K562 (cell line): ENCODE measurements around the gene CHRNG. TPM values are rescaled to one million over a fixed set of nuclear protein-coding genes. Genes with fewer than 3 reads are reported as not detected.

Source experiments
- ARID1B ChIP-seq: fragments of 450-650 bp; IDR thresholded peaks from 2 replicates; pipeline ENCODE4 v1.6.1; 2016; ENCODE audit warnings: antibody characterized with exemption, mild to moderate bottlenecking, inconsistent platforms
- ARID2 ChIP-seq: fragments of 450-650 bp; IDR thresholded peaks from 2 replicates; pipeline ENCODE4 v1.6.1; 2017; ENCODE audit warnings: antibody characterized with exemption, mild to moderate bottlenecking
- FOXP1 ChIP-seq: sonication (generic); formaldehyde crosslinking; IDR thresholded peaks from 2 replicates; pipeline ENCODE4 v1.8.0; 2022; ENCODE audit warnings: mild to moderate bottlenecking, missing genetic modification reagents
- SP2 ChIP-seq: IDR thresholded peaks from 2 replicates; pipeline ENCODE4 v1.6.1; 2011; ENCODE audit warnings: mild to moderate bottlenecking, low read depth, low read length, moderate library complexity; ENCODE audit not compliant: poor library complexity, severe bottlenecking; ENCODE audit errors: extremely low read depth
- TEAD4 ChIP-seq, 2 experiments: sonication (generic) in 1 of 2; formaldehyde crosslinking in 1 of 2; IDR thresholded peaks; 2 replicates each; pipeline versions ENCODE4 v1.6.1 to v1.8.0; 2012 to 2022; ENCODE audit warnings: borderline replicate concordance in 1 of 2, inconsistent platforms in 1 of 2, low read length in 1 of 2, mild to moderate bottlenecking in 1 of 2, missing genetic modification reagents in 1 of 2
- ZNF76 ChIP-seq: fragments of 250-450 bp; sonication (Bioruptor Pico); IDR thresholded peaks from 2 replicates; pipeline ENCODE4 v1.4.0; 2020; ENCODE audit warnings: mild to moderate bottlenecking, moderate library complexity, borderline replicate concordance
- polyA plus RNA-seq, 8 experiments: library from polyadenylated mRNA; depleted of rRNA in 4 of 8; stranded (reverse) in 5 of 8; unstranded in 3 of 8; fragments of >200 nt; fragmentation: Nextera tagmentation in 2 of 8; fragmentation: Illumina TruSeq in 1 of 8; extraction: Ambion mirVana in 2 of 8; extraction: Trizol in 1 of 8; gene quantifications; 2 replicates each; pipeline versions ENCODE4 v1.2.1 to v1.2.3, GENCODE V29; 2011 to 2014; ENCODE audit warnings: inconsistent platforms in 1 of 8, missing spikeins in 1 of 8
- total RNA-seq, 7 experiments: library from RNA; depleted of rRNA in 6 of 7; stranded (reverse); fragments of >200 nt in 6 of 7; fragmentation: Illumina TruSeq in 2 of 7; extraction: Trizol in 2 of 7; gene quantifications; 2 replicates each; pipeline versions ENCODE4 v1.2.1 to v1.2.3, GENCODE V29; 2011 to 2021; ENCODE audit warnings: low replicate concordance in 1 of 7
- TF ChIP-seq, protein P1 (sequence below), 2 experiments: fragments of 450-650 bp; IDR thresholded peaks; 2 replicates each; pipeline ENCODE4 v1.6.1; 2016; ENCODE audit warnings: mild to moderate bottlenecking in 2 of 2, borderline replicate concordance in 1 of 2, low read depth in 1 of 2, moderate library complexity in 1 of 2

The CHRNG gene
- total and polyA plus RNA-seq, 9 of the 15 experiments (the other 6 are each of a cell fraction or from before 2014, with no cell fraction given) = not detected

DNA sequence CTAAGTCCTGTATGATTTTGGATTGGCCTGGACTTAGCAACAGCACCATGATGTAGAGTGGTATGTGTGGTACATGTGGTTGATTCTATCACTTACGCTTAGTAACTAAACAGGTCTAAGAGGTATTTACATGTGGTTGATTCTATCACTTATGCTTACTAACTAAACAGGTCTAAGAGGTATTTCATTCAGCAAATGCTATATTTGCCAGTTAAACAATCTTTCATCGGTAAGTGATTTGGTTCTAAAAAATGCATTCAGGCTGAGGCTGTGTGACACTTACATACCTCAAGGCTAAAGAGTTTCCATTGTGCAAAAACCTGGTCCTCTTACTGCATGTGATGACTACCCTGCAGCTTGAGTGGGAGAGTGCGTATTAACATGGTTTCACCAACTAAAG is 24.1 kb downstream of the CHRNG start (continued):
- TF ChIP-seq, protein P1, sequence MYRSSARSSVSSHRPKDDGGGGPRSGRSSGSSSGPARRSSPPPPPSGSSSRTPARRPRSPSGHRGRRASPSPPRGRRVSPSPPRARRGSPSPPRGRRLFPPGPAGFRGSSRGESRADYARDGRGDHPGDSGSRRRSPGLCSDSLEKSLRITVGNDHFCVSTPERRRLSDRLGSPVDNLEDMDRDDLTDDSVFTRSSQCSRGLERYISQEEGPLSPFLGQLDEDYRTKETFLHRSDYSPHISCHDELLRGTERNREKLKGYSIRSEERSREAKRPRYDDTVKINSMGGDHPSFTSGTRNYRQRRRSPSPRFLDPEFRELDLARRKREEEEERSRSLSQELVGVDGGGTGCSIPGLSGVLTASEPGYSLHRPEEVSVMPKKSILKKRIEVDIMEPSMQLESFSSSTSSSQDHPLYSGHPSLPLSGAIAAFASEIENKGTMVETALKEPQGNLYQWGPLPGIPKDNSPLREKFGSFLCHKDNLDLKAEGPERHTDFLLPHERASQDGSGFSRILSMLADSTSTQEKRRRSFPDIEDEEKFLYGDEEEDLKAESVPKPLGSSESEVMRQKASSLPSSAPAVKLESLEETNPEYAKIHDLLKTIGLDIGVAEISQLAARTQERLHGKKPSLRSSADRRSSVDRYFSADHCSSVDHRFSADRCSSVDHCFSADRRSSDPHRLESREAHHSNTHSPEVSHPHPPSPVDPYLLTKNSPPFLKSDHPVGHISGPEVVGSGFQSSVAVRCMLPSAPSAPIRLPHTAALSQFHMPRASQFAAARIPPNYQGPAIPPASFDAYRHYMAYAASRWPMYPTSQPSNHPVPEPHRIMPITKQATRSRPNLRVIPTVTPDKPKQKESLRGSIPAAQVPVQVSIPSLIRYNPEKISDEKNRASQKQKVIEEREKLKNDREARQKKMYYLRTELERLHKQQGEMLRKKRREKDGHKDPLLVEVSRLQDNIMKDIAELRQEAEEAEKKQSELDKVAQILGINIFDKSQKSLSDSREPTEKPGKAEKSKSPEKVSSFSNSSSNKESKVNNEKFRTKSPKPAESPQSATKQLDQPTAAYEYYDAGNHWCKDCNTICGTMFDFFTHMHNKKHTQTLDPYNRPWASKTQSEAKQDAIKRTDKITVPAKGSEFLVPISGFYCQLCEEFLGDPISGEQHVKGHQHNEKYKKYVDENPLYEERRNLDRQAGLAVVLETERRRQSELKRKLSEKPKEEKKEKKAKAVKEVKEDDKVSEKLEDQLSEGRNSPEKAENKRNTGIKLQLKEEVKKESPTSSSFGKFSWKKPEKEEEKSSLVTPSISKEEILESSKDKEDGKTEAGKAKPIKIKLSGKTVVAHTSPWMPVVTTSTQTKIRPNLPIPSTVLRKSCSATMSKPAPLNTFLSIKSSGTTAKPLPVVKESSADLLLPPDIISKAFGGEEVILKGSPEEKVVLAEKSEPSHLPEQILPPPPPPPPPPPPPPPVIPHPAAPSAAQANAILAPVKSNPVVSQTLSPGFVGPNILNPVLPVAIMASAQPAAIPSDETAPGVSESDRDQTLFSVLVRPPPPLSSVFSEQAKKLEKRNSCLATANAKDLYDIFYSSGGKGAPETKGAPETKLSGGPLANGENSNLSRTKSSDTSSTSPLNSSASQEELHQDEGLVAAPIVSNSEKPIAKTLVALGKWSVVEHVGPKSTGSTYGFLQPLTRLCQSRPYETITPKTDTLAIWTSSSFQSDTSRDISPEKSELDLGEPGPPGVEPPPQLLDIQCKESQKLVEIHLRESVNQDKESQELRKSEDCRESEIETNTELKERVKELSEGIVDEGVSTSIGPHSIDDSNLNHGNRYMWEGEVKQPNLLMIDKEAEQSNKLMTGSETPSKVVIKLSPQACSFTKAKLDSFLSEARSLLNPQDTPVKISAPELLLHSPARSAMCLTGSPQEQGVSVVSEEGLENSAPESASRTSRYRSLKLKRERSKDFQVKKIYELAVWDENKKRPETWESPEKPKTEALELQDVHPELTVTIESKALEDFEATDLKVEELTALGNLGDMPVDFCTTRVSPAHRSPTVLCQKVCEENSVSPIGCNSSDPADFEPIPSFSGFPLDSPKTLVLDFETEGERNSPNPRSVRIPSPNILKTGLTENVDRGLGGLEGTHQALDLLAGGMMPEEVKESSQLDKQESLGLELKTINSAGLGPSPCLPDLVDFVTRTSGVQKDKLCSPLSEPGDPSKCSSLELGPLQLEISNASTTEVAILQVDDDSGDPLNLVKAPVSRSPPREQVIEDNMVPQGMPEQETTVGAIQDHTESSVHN (IDR thresholded peaks at IDR 0.05; ENCODE audit: borderline replicate concordance in 1 of 2, low read depth in 1 of 2) = no peak
- no peak for TF ChIP-seq ARID1B
- TF ChIP-seq FOXP1 (CRISPR knock-in tag) = no peak
- TF ChIP-seq ARID2 = no peak
- TF ChIP-seq SP2 = no peak
- TF ChIP-seq TEAD4 (IDR thresholded peaks at IDR 0.05; ENCODE audit: low read length) = no peak
- no peak for TF ChIP-seq TEAD4 (CRISPR knock-in tag; IDR thresholded peaks at IDR 0.05; ENCODE audit: borderline replicate concordance)
- no peak for TF ChIP-seq ZNF76 (CRISPR knock-in tag)
